ENCODE data around the gene CLCC1. TPM values are rescaled to one million over a fixed set of nuclear protein-coding genes. Genes with fewer than 3 reads are reported as not detected.
"Not testable (repeated sequence)": the region's sequence is repeated elsewhere in the genome, so short reads cannot be mapped to it uniquely, and the experiment has no call there.

CLCC1 gene
- 29.1 and 37.5 TPM in 2 replicates for total RNA-seq

DNA sequence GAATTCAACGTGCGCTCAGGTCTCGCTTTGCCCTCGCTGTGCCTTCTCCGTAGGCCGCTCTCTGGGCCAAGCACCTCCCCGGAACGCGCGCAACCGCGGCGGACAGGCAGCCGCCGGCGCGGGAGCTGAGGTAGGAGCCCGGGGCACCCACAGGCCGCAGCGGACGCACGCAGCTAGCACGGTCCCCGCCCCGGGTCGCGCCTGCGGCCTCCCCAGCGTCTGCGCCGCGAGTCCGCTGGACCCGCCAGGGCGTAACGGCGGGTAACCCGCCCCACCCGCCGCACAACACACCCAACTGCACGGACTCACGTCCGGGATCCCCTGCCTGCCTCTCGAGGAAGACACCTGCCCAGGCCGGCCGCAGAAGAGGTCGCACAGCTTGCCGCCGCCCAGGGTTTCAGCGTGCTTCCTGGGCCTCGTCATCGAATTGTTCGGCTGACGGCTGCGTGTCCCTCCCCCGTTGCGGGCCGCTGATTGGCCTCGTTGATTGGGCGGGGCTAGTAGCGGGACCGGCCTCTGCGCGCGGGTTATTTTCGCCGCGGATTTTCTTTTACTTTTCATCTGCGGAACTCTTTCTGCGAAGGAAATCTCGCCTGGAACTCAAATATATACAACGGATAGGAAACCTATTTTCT is at the start of gene CLCC1:
CLCC1 (minus strand) TSS at position 433 of the 635 bp plus-strand sequence. CDS start 13,047 bp downstream, outside the sequence.
- DNase-seq, result peak; percentile 93

- no peak for DNase-seq
Measured at GRCh38 chr1:109011335-109011734, 48.1 kb upstream of the CLCC1 start.

DNA sequence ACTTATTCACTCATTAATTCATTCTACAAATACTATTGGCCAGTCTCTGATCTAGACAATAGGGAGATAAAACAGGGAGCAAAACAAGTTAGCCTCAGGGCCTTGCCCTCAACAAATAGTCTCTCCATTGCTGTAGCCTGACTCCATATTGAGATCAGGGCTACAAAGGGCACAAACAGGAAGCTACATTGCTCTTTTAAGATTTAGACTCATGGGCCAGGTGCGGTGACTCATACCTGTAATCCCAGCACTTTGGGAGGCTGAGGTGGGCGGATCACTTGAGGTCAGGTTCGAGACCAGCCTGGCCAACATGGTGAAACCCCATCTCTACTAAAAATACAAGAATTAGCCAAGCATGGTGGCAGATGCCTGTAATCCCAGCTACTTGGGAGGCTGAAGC is 33.3 kb upstream of the CLCC1 start:
- DNase-seq, result not testable (repeated sequence)

GRCh38 chr1:108983114-108983513 is 19.8 kb upstream of the CLCC1 start:
- no peak for DNase-seq

GRCh38 chr1:108976658-108977057 is 13.4 kb upstream of the CLCC1 start:
- no peak for DNase-seq

- no peak for DNase-seq
Measured at GRCh38 chr1:108972951-108973350, 9.7 kb upstream of the CLCC1 start.

GRCh38 chr1:108969346-108969745 is 6.1 kb upstream of the CLCC1 start:
- no peak for DNase-seq

GRCh38 chr1:108962681-108963051 is 618 bp downstream of the CLCC1 start:
- no peak for DNase-seq

DNA sequence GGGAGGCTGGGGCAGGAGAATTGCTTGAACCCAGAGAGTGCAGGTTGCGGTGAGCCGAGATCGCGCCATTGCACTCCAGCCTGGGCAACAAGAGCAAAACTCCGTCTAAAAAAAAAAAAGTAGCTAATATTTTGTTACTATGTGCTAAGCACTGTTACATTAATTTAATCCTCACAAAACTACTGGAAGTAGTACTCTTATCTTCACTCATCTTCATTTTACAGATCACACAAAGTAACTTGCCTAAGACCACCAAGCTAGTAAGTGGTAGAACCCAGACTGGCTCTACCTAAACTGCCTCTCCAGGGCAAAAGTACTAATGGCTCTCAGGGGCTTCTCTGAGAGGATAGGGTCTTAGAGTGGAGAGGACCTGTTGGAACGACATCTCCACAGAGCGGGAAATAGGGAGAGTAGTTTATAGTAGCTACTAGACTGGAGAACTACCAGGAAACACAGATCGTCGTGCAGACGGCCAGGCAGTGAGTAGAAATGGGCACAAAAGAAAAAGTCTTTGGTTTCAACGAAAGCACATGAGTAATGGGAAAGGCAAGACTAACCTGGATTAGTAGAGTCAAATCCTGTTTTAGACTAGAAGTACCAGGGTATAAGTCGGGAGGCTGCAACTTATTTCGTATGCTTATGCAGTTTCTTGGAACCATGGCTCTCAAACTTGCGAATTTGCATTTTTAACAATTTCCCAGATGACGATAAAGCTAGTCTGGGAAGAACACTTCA is 1.4 kb downstream of the CLCC1 start:
- DNase-seq, result no peak

DNA sequence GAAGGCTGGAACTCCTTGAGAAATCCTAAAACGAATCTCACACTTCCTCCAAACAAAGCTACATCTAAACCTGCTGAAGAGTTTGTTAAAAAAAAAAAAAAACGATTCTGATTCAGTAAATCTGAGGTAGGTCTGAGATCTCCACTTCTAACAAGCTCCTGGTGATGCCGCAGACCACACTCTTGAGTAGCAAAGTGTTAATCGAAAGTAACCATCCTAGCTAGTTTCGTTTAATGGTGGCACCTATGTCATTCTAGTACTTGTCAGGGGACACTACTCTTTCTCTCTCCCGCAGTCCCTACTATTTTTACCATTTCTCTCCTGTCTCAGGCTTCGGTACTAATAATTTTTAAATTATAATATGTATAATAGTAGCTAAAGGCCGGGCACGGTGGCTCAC is 2.1 kb downstream of the CLCC1 start:
- no peak for DNase-seq

DNA sequence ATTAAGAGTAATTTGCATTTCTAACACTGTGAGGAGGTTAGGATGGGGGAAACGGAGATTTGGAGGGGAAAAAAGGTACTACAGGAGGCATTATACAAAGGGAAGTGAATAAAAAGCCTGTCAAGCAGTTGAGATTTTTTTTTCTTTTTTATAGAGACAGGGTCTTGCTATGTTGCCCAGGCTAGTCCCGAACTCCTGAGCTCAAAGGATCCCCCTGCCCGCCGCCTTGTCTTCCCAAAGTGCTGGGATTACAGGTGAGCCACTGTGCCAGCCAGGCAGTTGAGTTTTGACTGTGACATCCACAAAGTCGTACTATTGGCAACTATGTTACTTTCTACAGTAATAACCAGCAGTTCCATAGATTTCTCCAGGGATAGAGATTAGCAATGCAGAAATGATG is 2.6 kb downstream of the CLCC1 start:
- no peak for DNase-seq

- no peak for DNase-seq
Measured at GRCh38 chr1:108957888-108958287, 5.4 kb downstream of the CLCC1 start.

- DNase-seq, result no peak
Measured at GRCh38 chr1:108955881-108956280, 7.4 kb downstream of the CLCC1 start.

DNA sequence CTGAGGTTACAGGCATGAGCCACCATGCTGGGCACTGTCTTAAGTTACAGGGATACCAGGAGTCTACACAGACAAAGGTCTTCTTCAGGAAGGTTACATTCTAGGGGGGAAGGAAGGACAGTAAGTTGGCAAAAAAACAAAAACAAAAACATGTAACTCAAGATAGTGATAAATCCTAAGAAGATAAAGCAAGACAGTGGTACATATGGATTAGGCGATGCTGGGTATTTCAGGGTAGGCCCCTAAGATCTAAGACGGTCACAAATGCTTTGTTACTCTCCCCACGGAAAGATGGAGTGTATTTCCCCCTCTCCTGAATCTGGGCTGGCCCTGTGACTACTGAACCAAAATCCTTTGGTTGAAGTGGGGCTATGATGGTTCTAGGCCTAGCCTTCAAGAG is 8.2 kb downstream of the CLCC1 start:
- DNase-seq, result no peak

DNA sequence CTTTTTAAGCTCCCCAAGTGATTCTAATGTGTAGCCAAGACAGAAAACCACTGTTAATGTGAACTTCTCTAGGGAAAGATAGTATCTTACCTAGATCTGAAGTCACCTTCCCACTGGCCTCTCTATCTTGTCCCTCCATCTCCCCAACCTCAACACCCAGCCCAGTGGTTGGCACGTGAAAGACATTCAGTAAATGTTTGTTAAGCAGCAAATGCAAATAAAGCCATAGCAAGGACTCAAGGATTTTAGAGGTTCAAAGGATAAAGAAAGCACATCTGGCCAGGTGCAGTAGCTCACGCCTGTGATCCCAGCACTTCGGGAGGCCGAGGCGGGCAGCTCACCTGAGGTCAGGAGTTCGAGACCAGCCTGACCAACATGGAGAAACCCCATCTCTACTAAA is 9.8 kb downstream of the CLCC1 start:
- DNase-seq, result no peak

GRCh38 chr1:108951242-108951641 is 12.0 kb downstream of the CLCC1 start:
- no peak for DNase-seq

DNA sequence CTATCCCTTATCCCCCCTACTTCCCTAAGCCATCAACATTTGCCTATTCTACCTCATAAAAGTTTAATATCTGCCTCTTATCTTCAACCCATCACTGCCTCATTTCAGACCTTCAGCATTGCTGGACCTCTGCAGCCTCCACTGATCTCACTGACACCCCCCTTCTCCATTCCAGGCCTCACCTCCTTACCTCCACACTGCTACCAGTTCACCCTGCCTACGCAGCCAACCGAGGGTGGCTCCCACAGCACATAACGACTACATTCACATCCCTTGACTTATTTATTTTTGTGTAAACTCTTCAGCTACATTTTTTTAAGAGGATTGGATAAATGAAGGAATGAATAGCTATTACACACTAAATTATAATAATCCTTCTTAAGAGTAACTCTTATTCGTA is 14.2 kb downstream of the CLCC1 start:
- DNase-seq, result no peak

DNA sequence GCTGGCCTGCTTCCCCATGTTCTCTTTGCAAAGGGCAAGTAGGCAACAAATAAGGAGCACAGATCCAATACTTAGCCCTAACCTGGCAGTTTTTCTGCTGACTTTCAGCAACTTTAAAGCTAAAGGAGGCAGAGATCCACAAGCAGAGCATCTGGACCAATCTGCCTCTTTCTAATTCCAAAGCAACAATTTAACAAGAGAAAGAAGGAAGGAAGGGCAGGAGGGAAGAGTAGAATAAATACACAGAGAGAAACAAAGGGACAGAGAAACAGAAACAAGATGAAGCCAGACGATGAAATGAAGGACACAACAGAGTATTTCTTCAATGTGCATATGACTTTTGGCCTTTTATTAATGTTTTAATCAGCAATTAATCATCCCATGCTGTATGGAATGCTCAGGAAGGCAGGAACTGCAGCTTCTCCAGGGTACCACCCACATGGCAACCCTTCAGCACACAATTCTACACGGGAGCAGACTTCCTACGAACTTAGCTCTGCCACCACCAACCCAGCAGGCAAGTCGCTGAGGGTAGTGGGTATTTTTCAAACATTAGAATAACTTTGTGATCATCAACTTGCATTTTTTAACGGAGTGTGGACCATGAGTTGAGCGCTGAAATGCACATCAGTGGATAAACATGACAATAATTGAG is 15.3 kb downstream of the CLCC1 start:
- DNase-seq, result peak; percentile 42

DNA sequence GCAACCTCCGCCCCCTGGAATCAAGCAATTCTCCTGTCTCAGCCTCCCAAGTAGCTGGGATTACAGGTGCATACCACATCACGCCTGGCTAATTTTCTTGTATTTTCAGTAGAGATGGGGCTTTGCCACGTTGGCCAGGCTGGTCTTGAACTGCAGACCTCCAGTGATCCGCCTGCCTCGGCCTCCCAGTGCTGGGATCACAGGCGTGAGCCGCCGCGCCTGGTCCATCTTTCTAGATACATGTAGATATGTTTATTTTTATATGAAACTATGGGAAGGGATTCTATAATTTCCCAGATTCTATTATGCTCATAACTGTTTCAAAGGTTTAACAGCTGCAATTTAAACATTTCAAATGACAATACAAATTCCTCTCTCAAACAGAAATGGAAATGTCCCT is 27.1 kb downstream of the CLCC1 start:
- no peak for DNase-seq

GRCh38 chr1:108933944-108934343 is 29.3 kb downstream of the CLCC1 start:
- no peak for DNase-seq

GRCh38 chr1:108927565-108927964 is 35.7 kb downstream of the CLCC1 start:
- DNase-seq, result not testable (repeated sequence)

DNA sequence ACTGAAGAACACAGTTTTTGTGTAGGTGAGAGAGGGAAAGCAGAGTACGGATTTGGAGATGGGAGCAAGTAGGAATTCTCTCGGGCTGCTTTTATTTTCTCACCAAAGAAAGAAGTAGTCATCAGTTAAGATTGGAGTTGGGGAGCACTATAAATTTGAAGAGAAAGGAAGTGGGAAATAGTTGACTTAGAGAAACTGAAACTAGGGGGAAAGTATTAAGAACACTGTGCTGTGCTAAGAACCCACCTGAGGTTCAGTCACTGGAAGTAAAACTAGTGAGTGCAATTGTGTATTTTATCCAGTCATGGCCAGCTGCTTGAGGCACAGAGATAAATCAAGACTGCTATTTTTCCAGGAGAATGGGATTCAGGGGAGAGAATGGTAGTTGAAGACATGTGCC is 37.4 kb downstream of the CLCC1 start:
- DNase-seq, result no peak

- no peak for DNase-seq
Measured at GRCh38 chr1:108916788-108917187, 46.5 kb downstream of the CLCC1 start.
